Measurements from ENCODE around the gene RASSF4.

RASSF4 gene

DNA sequence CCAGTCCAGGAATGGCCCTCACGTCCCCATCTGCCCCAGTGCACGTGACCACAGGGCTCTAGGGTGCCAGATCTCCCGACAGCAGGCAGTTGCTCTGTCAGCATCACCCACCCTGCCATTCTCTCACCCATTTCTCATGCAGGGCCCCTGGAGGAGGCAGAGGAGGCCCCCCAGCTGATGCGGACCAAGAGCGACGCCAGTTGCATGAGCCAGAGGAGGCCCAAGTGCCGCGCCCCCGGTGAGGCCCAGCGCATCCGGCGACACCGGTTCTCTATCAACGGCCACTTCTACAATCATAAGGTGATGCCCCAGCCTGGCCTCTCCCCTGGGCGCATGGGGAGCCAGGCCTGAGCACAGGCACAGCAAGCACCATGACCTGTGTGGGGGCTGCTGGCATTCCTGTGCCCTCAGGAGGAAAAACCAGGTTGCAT, 25.1 kb downstream of the RASSF4 start:
- peaks cover 19% of the 10 kb centered on the region for H3K36me3 ChIP-seq (ENCODE audit: control insufficient read depth, insufficient read depth, low read length)
- H3K4me3 ChIP-seq (replicated peaks; ENCODE audit: low read depth, low read length), result no peak overlapping the region
- no peaks in the 10 kb centered on the region for H3K27me3 ChIP-seq (replicated peaks; ENCODE audit: control insufficient read depth, insufficient read depth, low read length)
- TF ChIP-seq, protein P1, sequence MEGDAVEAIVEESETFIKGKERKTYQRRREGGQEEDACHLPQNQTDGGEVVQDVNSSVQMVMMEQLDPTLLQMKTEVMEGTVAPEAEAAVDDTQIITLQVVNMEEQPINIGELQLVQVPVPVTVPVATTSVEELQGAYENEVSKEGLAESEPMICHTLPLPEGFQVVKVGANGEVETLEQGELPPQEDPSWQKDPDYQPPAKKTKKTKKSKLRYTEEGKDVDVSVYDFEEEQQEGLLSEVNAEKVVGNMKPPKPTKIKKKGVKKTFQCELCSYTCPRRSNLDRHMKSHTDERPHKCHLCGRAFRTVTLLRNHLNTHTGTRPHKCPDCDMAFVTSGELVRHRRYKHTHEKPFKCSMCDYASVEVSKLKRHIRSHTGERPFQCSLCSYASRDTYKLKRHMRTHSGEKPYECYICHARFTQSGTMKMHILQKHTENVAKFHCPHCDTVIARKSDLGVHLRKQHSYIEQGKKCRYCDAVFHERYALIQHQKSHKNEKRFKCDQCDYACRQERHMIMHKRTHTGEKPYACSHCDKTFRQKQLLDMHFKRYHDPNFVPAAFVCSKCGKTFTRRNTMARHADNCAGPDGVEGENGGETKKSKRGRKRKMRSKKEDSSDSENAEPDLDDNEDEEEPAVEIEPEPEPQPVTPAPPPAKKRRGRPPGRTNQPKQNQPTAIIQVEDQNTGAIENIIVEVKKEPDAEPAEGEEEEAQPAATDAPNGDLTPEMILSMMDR (IDR thresholded peaks at IDR 0.05; ENCODE audit: insufficient read depth, low read length, poor library complexity, severe bottlenecking), result no peak
- no peak for DNase-seq (ENCODE audit: extremely low read depth, insufficient read length)

DNA sequence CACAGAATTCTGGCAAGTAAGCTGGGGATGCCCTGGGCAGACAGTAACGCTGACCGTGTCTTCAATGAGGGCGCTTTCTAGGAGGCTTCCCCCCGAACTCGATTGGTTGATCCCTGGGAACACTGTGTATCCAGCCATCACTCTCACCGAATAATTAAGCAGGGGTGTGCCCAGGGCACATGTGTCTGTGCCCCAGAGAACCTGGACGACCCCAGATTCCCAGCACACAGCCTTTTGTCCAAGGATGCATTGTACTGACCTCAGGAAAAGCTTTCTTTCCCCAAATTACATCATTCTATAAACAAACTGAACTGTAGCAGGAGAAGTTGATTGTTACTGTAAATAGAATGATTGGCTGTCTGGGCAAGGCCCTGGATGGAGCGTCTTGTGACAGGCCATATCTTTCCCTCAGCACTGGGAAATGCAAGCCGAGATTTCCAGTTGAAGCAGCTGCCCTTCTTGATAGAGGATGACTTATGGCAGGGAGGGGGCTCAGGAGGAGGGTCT, 25.6 kb downstream of the RASSF4 start:
- Histone ChIP-seq H3K27me3 (replicated peaks; ENCODE audit: control insufficient read depth, insufficient read depth, low read length) (no peaks in the 10 kb centered on the region), H3K36me3 (ENCODE audit: control insufficient read depth, insufficient read depth, low read length) (peaks cover 19% of the 10 kb centered on the region), H3K4me3 (replicated peaks; ENCODE audit: low read depth, low read length) (no peak overlapping the region)
- DNase-seq (ENCODE audit: extremely low read depth, insufficient read length), result no peak
- TF ChIP-seq, protein P1 (IDR thresholded peaks at IDR 0.05; ENCODE audit: insufficient read depth, low read length, poor library complexity, severe bottlenecking), result no peak

DNA sequence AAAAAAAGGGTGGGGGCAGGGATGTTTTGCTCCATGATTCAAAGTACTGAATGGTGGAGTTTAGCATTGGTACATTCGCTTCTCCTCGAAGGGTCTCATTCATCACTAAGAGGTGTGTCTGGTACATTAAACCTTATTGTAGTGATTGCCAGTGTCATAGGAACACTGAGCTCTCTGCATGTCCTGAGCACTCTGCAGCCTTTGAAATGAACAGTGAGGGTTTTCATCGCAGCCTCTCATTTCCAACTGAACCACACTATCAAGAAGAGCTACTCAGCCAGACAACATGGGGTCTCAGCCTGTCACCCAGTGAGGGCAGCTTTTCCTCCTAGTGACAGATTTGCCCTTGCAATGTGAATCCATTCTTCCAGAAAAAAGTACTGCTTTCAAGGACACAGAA, 26.6 kb downstream of the RASSF4 start:
- Histone ChIP-seq H3K27me3 (replicated peaks; ENCODE audit: control insufficient read depth, insufficient read depth, low read length) (no peaks in the 10 kb centered on the region), H3K4me3 (replicated peaks; ENCODE audit: low read depth, low read length) (no peak overlapping the region), H3K36me3 (ENCODE audit: control insufficient read depth, insufficient read depth, low read length) (peaks cover 20% of the 10 kb centered on the region)
- TF ChIP-seq, protein P1 (IDR thresholded peaks at IDR 0.05; ENCODE audit: insufficient read depth, low read length, poor library complexity, severe bottlenecking), result no peak
- no peak for DNase-seq (ENCODE audit: extremely low read depth, insufficient read length)

DNA sequence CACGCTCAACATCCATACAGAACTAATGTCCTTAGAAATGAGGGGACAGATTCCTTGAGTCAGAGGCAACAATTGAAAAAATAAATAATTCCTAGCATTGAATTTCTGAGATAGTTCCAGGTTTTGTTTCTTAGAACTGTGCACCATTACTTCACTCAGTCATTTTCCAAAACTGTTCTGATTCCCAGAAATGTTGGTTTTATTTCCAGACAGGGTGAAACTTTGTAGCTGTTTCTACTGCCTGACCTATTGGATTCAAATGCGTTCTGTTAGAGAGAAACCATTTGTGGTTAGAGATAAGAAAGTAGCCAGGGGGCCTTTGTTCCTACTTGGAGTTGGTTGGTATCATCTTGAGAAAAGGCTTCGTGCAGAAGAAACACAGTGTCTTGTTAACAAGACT, 27.1 kb downstream of the RASSF4 start:
- Histone ChIP-seq H3K27me3 (replicated peaks; ENCODE audit: control insufficient read depth, insufficient read depth, low read length) (no peaks in the 10 kb centered on the region), H3K4me3 (replicated peaks; ENCODE audit: low read depth, low read length) (no peak overlapping the region), H3K36me3 (ENCODE audit: control insufficient read depth, insufficient read depth, low read length) (peaks cover 23% of the 10 kb centered on the region)
- TF ChIP-seq, protein P1 (IDR thresholded peaks at IDR 0.05; ENCODE audit: insufficient read depth, low read length, poor library complexity, severe bottlenecking), result no peak
- no peak for DNase-seq (ENCODE audit: extremely low read depth, insufficient read length)

DNA sequence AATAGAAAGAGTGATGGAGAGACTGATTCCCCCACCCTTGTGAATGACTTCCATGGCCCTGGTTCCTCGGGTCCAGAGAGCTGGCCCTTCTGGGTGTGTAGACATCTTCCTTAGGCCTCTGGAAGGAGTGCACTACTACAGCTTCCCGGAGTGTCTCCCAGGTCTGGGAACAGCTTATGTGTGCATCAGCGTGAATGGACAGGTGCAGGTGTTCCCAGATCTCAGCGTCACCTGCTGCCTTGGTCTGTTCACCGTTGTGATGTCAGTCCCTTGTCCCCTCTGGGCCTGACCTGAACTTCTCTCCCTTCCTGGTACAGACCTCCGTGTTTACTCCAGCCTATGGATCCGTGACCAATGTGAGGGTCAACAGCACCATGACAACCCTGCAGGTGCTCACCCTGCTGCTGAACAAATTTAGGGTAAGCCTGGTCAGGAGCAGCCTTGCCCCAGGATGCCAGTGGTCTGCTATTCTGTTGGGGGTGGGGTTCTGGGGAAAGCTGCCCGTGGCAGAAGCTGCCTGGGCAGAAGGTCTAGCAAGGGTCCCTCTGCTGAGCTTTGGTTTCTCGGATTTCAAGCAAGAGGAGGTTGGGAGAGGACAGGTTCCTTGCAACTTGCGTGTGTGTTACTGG, 29.5 kb downstream of the RASSF4 start:
- TF ChIP-seq, protein P1 (IDR thresholded peaks at IDR 0.05; ENCODE audit: insufficient read depth, low read length, poor library complexity, severe bottlenecking), result no peak
- peaks cover 33% of the 10 kb centered on the region for H3K36me3 ChIP-seq (ENCODE audit: control insufficient read depth, insufficient read depth, low read length)
- DNase-seq (ENCODE audit: extremely low read depth, insufficient read length), result no peak

More for the DNA sequence above, 29.5 kb downstream of the RASSF4 start:
- no peaks in the 10 kb centered on the region for H3K27me3 ChIP-seq (replicated peaks; ENCODE audit: control insufficient read depth, insufficient read depth, low read length)
- H3K4me3 ChIP-seq (replicated peaks; ENCODE audit: low read depth, low read length), result no peak overlapping the region
